Measurements from ENCODE around the gene MUC5B.
"Not testable (repeated sequence)": the region's sequence is repeated elsewhere in the genome, so short reads cannot be mapped to it uniquely, and the experiment has no call there.

The MUC5B gene

GRCh38 chr11:1222491-1223345 lies at the start of gene MUC5B:
Gene MUC5B, plus strand, starts transcription at chr11:1223066. Its CDS starts 58 bp downstream, at chr11:1223124.
- peak; percentile 44 for DNase-seq (ENCODE audit: low spot score)

GRCh38 chr11:1173396-1173795 lies 49.5 kb upstream of the MUC5B start:
- not testable (repeated sequence) for DNase-seq (ENCODE audit: low spot score)

- DNase-seq (ENCODE audit: low spot score): no peak
These were observed 48.2 kb upstream of the MUC5B start for GRCh38 chr11:1174441-1175370.

GRCh38 chr11:1175461-1176223 lies 47.2 kb upstream of the MUC5B start:
- DNase-seq (ENCODE audit: low spot score): no peak

GRCh38 chr11:1176224-1177019 lies 46.4 kb upstream of the MUC5B start:
- no peak for DNase-seq (ENCODE audit: low spot score)

GRCh38 chr11:1177020-1177770 lies 45.7 kb upstream of the MUC5B start:
- DNase-seq (ENCODE audit: low spot score): no peak

GRCh38 chr11:1177771-1178090 lies 45.1 kb upstream of the MUC5B start:
- no peak for DNase-seq (ENCODE audit: low spot score)

- no peak for DNase-seq (ENCODE audit: low spot score)
These were observed 44.5 kb upstream of the MUC5B start for GRCh38 chr11:1178201-1178885.

- DNase-seq (ENCODE audit: low spot score): no peak
These were observed 44.0 kb upstream of the MUC5B start for GRCh38 chr11:1178906-1179305.

- DNase-seq (ENCODE audit: low spot score): no peak
These were observed 43.2 kb upstream of the MUC5B start for GRCh38 chr11:1179641-1180040.

- DNase-seq (ENCODE audit: low spot score): no peak
These were observed 42.7 kb upstream of the MUC5B start for GRCh38 chr11:1180171-1180570.

GRCh38 chr11:1180947-1181391 lies 41.9 kb upstream of the MUC5B start:
- DNase-seq (ENCODE audit: low spot score): no peak

GRCh38 chr11:1181420-1181819 lies 41.4 kb upstream of the MUC5B start:
- DNase-seq (ENCODE audit: low spot score): no peak

GRCh38 chr11:1181853-1182535 lies 40.9 kb upstream of the MUC5B start:
- DNase-seq (ENCODE audit: low spot score): no peak

- DNase-seq (ENCODE audit: low spot score): not testable (repeated sequence)
These were observed 38.7 kb upstream of the MUC5B start for GRCh38 chr11:1184139-1184538.

GRCh38 chr11:1188451-1189130 lies 34.3 kb upstream of the MUC5B start:
- not testable (repeated sequence) for DNase-seq (ENCODE audit: low spot score)

- not testable (repeated sequence) for DNase-seq (ENCODE audit: low spot score)
These were observed 33.0 kb upstream of the MUC5B start for GRCh38 chr11:1189816-1190215.

GRCh38 chr11:1191786-1192470 lies 30.9 kb upstream of the MUC5B start:
- peak; percentile 27 for DNase-seq (ENCODE audit: low spot score)
